Measurements from ENCODE around the gene KLK8.

KLK8 gene

DNA sequence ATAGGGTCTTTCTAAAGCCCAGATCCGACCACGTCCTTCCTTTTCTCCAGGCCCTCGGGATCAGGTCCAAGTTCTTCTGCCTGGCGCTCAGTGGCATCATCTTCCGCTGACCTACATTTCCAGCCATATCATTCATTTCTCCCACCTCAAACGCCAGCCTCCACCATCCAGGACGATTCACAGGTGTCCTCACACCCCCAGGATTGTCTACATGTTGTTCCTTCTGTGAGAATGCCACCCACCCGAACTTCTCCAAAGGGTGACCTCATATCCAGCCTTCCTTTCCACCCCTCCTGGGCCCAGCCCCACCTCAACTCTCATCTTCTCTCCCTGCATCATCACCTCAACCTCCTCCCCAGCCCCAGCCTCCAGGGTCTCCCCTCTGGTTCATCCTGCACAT is 43.8 kb downstream of the KLK8 start:
- no peak for DNase-seq (ENCODE audit: low read depth in 3 of 3, low spot score in 1 of 3)

- DNase-seq (ENCODE audit: low read depth in 3 of 3, low spot score in 1 of 3) = no peak
Measured at GRCh38 chr19:50952910-50953309, 48.5 kb downstream of the KLK8 start, which contains the start of gene KLK5. Gene KLK5 (minus strand): TSS chr19:50953038. CDS start chr19:50952657, 381 bp downstream.

DNA sequence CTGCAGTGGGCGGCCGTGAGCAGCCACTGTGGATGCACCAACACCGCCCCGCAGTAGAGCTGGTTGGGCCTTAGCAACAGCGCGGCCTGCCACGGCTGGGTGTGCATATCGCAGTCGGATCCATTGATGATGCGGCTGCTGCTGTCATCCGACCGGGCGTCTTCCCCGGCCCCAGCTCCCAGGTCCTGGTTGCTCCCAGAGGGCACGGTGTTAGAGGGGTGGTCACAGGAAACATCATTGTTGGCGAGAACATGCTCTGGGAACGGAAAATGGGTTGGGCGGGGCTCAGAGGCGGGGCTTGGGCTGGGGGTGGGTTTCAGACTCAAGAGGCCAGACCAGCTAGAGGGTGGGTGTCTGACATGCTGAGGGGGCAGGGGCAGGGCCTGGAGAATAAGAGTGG is 51.5 kb downstream of the KLK8 start:
- no peak for DNase-seq (ENCODE audit: low read depth in 3 of 3, low spot score in 1 of 3)

GRCh38 chr19:50947123-50947522 is 54.3 kb downstream of the KLK8 start:
- DNase-seq (ENCODE audit: low read depth in 3 of 3, low spot score in 1 of 3) = no peak
